Mucosa of stomach (tissue), 1 donor: ENCODE results near the gene HRNR.

Experiments
- H3K27me3 ChIP-seq: one replicate; pipeline ENCODE4 v1.7.0; 2013; ENCODE audit warnings: mild to moderate bottlenecking, low read length; ENCODE audit not compliant: control insufficient read depth, insufficient read depth
- H3K36me3 ChIP-seq: one replicate; pipeline ENCODE4 v1.7.0; 2013; ENCODE audit warnings: low read length; ENCODE audit not compliant: control insufficient read depth, insufficient read depth
- H3K4me1 ChIP-seq: one replicate; pipeline ENCODE4 v1.7.0; 2013; ENCODE audit warnings: mild to moderate bottlenecking, low read length; ENCODE audit not compliant: control insufficient read depth, insufficient read depth
- H3K4me3 ChIP-seq: one replicate; pipeline ENCODE4 v1.7.0; 2013; ENCODE audit warnings: low read length
- H3K9ac ChIP-seq: one replicate; pipeline ENCODE4 v1.7.0; 2013; ENCODE audit warnings: mild to moderate bottlenecking, low read length, moderate library complexity
- H3K9me3 ChIP-seq: one replicate; pipeline ENCODE4 v1.7.0; 2013; ENCODE audit warnings: mild to moderate bottlenecking, low read length, moderate library complexity; ENCODE audit not compliant: control insufficient read depth
- donor health status: Pancreatic carcinoma.

HRNR gene

DNA sequence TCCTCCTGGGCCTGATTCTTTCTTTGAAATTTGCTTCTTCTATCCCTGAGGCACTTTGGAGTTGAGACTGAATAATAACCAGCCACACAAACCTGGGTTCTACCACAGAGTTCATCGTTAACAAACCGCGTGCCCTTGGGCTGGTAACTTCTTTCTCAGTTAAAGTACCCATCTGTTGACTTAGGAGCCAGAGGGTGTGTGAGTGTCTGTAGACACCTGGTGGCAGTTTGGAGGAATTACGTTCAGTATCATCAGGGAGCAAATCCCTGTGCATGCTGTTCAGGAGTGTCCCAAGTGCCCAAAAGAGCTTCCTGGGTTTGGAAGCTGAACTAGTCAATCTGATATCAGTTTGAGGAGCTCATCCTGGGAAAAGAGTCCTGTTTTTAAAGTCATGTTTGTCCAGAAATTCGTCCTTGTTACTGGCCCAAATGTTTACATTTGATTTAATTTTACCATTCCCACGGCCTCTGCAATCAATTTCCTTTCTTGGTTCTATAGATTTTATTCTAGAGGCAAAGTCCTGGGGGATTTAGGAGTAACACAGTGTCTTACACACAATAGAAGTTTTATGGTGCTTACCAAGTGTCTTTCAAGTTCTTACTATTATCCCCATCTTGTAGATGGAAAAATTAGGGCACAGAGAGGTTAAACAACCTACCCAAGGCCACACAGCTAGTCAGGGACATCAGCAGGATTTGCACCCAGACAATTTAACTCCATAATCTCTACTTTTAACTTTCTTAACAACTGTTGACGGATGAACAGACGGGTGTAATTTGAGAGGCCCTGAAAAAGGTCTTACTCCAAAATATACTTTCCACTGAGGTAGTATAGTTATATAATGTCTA lies 38.2 kb downstream of the HRNR start:
- no peak overlapping the region for H3K9ac ChIP-seq
- H3K27me3 ChIP-seq, result peaks cover 15% of the 10 kb centered on the region
- H3K4me1 ChIP-seq, result peaks cover 5% of the 10 kb centered on the region
- H3K9me3 ChIP-seq, result no peaks in the 10 kb centered on the region
- no peak overlapping the region for H3K4me3 ChIP-seq
- no peaks in the 10 kb centered on the region for H3K36me3 ChIP-seq

DNA sequence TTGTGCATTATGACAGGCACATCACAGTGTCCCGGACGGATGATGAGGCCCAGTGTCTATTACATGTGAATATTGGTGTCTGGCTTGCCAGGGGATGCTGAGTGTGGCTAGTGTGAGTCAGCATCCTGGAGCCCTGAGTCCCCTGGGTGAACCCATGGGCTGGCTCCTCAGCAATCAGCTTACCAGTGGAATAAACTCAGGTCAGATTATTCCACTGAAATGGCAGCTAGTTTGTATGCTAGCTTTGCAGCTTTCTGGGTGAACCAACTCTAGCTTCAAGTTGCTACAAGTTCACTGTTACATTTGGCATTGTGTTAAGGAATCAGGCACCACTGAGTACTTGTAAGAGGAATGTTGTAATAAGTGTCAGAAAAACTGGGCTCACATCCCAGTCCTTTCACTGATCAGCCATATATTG lies 41.0 kb downstream of the HRNR start:
- Histone ChIP-seq H3K36me3 (no peaks in the 10 kb centered on the region), H3K4me1 (no peaks in the 10 kb centered on the region)

DNA sequence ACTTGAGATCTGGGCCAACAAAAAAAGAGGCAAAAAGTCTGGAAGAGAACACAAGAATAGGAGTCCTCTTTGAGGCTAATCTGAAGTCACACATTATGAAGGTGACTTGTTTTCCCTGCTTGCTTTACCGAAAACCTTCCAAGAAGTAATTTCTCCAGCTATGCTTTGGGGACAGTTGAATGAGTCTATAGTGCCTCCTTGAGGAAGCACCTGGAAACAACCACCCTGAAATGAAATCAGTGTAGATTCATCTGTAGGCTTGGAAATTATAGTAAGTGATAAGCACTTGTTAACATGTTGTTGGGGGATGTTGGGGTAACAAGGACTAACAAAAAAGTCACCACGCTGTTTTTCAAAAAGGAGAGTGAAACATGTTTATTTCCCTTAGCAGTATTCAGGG lies 41.6 kb downstream of the HRNR start:
- Histone ChIP-seq H3K4me1 (no peaks in the 10 kb centered on the region), H3K9ac (no peak overlapping the region), H3K9me3 (no peaks in the 10 kb centered on the region), H3K36me3 (no peaks in the 10 kb centered on the region), H3K27me3 (peaks cover 5% of the 10 kb centered on the region), H3K4me3 (no peak overlapping the region)

More for the DNA sequence above, 41.0 kb downstream of the HRNR start:
- Histone ChIP-seq H3K27me3 (peaks cover 5% of the 10 kb centered on the region), H3K9ac (no peak overlapping the region), H3K4me3 (no peak overlapping the region), H3K9me3 (no peaks in the 10 kb centered on the region)

DNA sequence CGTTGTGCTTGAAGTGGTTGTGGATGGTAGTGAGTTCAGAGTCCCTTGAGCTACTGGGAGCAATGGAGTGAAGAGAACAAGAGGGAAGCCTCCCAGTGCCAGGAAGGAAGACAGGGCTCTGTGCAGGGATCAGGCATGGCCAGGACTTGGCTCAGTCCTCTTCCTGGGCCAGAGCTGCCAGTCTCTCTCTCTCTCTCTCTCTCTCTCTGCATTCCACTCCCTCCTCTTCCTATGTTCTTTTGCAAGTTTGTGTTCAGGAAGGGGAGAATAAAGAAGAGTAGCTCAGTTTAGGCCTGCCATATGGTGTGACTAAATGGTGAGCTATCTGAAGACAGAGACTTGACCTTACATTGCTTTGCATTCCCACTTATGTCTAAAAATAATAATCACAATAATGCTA lies 44.4 kb downstream of the HRNR start:
- Histone ChIP-seq H3K4me3 (no peak overlapping the region), H3K4me1 (no peaks in the 10 kb centered on the region), H3K27me3 (peaks cover 5% of the 10 kb centered on the region), H3K9ac (no peak overlapping the region), H3K9me3 (no peaks in the 10 kb centered on the region), H3K36me3 (no peaks in the 10 kb centered on the region)

DNA sequence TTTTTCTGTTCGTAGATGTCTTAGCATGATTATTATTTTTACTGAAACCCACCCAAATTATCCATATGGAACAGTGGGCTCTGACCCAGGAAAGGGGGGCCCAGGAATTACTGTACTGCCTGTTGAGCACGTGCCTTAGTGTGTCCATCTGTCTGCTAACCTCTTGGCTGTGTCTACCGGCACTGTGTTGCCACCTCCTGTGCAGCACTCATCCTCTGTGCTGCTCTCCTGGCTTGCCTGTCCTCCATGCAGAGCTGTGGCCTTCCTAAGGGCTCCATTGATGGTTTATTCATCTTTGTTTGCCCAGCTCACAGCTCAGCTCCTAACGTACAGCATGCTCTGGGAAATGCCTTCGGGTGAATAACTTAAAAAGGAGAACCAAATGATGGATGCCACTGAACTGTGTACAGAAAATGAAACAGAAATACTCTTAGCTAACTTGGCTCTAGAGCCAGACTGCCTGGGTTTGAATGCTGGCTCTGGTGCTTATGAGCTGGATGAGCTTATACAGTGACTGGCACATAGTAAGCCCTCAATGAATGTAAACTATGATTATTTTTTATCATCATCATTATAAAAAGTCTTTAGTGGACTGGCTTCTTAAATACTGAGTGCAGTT lies 53.6 kb downstream of the HRNR start:
- Histone ChIP-seq H3K9me3 (no peaks in the 10 kb centered on the region), H3K27me3 (no peaks in the 10 kb centered on the region), H3K9ac (no peak overlapping the region), H3K4me1 (no peaks in the 10 kb centered on the region), H3K4me3 (no peak overlapping the region), H3K36me3 (no peaks in the 10 kb centered on the region)

DNA sequence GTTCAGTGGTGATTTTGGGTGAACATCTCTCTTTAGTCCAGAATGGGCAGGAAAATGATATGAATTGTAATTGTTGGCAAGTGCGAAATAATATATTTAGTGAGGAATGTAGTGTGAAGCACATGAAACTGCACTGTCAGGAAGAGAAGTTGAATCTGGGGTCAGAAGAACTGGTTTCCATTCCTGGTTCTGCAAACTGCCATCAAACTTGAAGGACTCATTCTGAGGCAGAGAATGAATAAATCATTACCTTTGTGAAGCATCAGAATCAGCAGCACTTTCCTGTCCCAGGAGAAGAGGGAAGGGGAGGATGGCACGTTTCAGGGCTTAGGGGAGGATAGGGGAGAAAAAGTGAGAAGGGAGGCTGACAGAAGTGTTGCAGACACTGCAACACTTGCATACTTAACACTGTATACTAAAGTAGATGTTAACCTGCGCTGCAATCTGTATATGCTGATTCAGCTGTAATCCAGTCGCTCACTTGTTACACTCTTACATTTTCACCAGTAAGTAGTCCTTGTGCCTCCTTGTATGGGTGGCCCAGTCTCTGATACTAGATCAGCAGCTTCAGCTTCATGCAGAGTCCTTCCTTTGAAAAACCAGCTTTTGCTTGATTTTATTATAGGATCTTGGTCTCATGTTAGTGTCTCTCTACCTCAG lies 54.5 kb downstream of the HRNR start:
- no peak overlapping the region for H3K4me3 ChIP-seq
- peaks cover 7% of the 10 kb centered on the region for H3K4me1 ChIP-seq
- no peaks in the 10 kb centered on the region for H3K9me3 ChIP-seq
- no peaks in the 10 kb centered on the region for H3K36me3 ChIP-seq
- H3K9ac ChIP-seq, result no peak overlapping the region
- no peaks in the 10 kb centered on the region for H3K27me3 ChIP-seq

DNA sequence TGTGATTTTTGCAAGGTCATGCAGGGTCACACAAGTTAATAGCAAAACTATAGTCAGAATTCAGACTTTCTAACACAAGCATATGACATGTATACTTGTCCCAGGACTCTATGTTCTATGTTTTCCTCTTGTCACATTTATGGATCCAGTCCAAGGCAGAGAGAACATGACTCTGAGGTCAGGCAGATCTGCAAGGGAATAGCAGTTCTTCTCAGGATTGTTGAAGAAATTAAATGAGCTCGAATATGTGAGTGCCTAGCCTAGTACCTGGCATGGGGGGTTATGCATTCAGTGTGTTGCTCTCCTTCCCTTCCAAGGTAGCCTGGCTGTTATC lies 55.5 kb downstream of the HRNR start:
- Histone ChIP-seq H3K9me3 (no peaks in the 10 kb centered on the region), H3K4me1 (peaks cover 9% of the 10 kb centered on the region)

DNA sequence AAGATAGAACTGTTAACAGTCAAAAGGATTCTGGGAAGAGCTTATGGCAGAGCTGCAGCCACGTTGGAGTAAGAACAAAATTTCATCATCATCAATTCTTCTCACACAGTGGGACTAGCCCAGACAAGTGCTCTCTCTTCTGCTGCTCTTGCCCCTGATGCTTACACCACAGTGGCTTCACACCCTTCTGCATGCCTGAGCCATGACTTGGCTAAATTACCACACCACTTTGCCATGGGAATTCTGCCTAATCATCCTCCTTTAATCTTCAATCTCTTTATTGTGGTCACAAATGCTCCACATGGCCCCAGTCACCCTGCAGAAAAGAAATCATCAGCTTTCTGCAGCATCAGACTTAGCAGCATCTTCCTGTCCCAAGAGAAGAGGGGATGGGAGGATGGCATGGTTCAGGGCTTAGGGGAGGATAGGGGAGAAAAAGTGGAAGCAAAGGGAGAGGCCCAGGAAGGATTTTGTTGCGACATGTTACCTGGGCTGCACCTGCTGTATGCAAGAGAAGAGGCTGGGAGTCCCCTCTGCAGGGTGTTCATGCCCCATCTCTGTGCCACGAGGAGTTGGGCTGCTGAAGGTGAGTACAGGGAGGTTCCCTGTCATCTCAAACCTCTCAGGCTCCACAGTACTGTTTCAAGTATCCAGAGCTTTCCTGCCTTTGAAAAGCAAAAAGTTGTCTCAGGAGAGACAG lies 56.0 kb downstream of the HRNR start:
- H3K27me3 ChIP-seq, result no peaks in the 10 kb centered on the region
- peaks cover 9% of the 10 kb centered on the region for H3K4me1 ChIP-seq
- H3K9ac ChIP-seq, result no peak overlapping the region
- H3K9me3 ChIP-seq, result no peaks in the 10 kb centered on the region
- H3K36me3 ChIP-seq, result no peaks in the 10 kb centered on the region
- no peak overlapping the region for H3K4me3 ChIP-seq

More for the DNA sequence above, 55.5 kb downstream of the HRNR start:
- Histone ChIP-seq H3K36me3 (no peaks in the 10 kb centered on the region), H3K9ac (no peak overlapping the region), H3K27me3 (no peaks in the 10 kb centered on the region), H3K4me3 (no peak overlapping the region)

DNA sequence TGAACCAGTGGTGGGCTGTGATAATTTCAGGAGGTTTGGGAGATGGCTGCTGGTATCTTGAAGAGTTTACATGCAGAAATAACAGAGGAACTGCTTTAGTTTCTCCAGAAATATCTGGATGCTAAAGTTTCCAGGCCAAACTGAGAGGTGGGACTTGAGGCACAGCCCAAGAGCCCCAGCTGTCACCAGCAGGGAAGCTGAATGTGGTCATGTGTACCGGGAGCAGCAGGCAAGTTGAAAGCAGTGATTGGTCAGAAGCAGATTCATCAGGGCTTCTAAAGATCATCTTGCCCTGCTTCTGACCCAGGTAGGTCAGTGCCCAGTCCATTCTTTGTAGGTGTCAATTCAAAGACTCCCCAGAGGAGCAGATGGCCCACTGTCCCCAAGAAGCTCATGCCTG lies 57.0 kb downstream of the HRNR start:
- H3K4me3 ChIP-seq, result no peak overlapping the region
- no peaks in the 10 kb centered on the region for H3K36me3 ChIP-seq
- H3K27me3 ChIP-seq, result no peaks in the 10 kb centered on the region
- H3K9me3 ChIP-seq, result no peaks in the 10 kb centered on the region
- peaks cover 9% of the 10 kb centered on the region for H3K4me1 ChIP-seq
- no peak overlapping the region for H3K9ac ChIP-seq

DNA sequence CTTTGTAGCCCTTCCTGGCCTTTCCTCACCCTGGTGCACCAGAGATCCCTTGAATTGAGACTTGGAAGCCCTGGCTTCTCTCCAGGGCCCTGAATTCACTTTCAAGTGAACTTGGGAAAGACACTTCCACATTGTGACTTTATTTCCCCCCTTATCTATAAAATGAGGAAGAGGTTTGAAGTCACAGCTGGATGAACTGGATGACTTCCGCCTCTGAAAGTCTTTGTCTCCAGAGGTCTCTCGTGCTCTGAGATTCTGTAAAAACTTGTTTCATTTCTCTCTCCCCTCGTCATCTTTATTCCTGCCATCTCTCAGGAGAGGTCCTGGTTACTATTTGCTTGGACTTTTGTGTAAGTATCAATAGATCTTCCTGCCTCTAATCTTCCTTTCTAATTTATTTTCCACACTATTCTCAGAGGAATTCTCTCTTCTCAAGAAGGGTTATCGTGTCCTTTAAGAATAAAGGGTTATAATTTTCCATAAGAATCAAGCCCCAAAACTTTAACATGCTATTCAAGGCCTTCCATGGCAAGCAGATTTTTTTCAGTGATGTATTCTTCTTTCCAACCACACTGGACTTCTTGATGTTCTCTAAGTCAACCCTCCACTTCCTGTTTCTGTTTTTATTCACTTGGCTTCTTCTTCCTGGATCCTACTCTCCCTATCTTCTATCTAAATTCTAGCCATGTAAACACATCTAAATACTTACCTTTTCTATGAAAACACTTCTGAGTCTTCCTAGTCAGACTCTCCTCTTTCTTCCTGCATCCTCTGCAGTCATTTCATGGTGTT lies 58.5 kb downstream of the HRNR start:
- no peaks in the 10 kb centered on the region for H3K36me3 ChIP-seq
- H3K27me3 ChIP-seq, result no peaks in the 10 kb centered on the region
- no peak overlapping the region for H3K9ac ChIP-seq
- H3K9me3 ChIP-seq, result no peaks in the 10 kb centered on the region
- H3K4me1 ChIP-seq, result peaks cover 9% of the 10 kb centered on the region
- no peak overlapping the region for H3K4me3 ChIP-seq

DNA sequence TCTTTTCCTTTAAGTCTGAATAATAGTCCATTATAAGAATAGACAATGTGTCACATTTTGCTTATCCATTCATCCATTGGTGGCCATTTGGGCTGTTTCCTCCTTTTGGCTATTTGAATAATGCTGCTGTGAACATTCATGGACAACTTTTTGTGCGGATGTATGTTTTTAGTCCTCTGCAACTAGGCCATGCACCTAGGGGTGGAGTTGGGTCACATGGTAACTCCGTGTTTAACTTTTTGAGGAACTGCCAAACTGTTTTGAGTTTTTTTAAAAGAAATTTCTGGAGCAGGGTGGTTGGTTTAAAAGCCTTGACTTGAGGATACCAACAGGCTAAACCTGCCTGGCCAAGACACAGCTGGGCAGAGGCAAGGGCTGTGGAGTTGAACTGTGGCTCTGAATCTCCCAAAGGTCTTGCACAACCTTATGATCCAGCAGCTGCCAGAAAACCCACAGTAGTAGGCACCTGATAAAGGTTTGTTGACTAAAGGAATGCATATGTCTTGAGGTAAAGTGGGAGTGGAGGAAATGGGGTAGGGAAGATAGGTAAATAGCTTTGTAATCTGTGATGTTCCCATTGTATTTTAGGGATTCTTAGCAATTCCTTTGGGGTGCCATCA lies 59.4 kb downstream of the HRNR start:
- Histone ChIP-seq H3K27me3 (no peaks in the 10 kb centered on the region), H3K36me3 (no peaks in the 10 kb centered on the region), H3K4me1 (peaks cover 9% of the 10 kb centered on the region), H3K9ac (no peak overlapping the region), H3K4me3 (no peak overlapping the region), H3K9me3 (no peaks in the 10 kb centered on the region)
